ENCODE data around the gene SRGAP1. TPM values are rescaled to one million over a fixed set of nuclear protein-coding genes. Genes with fewer than 3 reads are reported as not detected.

SRGAP1 gene
- total RNA-seq, 2 experiments from 2014 or later: 0.03 to 0.08 TPM

DNA sequence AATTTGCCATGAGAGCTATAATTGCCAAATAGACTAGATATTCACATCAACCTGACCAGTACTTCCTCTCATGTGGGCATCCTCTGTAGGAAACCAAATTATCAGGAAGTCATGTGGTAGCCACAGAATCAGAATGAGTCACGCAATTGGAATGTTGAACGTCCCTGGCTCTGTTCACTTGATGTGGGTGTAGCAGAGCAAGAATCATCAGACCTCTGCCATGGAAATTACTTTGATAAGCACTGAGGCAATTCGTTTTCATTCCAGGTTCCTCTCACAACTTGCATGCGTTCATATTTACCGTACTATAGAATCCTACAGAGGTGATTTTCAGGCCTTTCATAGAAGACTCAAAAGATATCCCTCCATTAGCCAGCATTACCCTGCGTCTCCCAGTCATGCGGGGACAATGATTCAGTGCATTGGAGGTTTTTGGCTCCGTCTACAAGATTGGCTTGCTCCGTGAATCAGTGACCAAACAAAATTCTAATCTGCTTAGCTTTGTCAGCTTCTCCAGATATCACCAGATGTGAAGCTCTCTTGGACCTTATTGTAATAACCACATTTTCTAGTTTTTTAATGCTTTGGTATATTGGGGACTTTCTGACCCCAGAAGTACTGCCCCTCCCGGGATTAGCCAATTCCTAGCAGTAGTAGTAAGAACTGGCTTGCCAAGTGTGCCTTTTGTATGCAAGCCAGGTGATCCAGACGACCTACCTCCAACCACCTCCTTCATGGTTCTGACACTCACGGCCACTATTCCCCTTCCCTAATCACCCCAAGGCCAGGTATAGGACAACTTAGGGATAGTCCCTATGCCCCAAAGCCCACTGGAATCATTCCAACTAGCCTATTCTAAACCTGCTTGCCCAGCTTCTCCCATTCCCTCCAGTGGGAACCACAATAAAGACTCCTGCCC lies 244.2 kb downstream of the SRGAP1 start:
- Mint-ChIP-seq H3K27me3 (peaks cover 16% of the 10 kb centered on the region), H3K27ac (peak overlapping the region; percentile 16), H3K36me3 (no peaks in the 10 kb centered on the region), H3K4me3 (no peak overlapping the region), H3K9me3 (no peaks in the 10 kb centered on the region), H3K4me1 (peaks cover 6% of the 10 kb centered on the region)
- POLR2A ChIA-PET: no interaction called here
- ATAC-seq (ENCODE audit: low read depth): peak; percentile 36
- DNase-seq: no peak

DNA sequence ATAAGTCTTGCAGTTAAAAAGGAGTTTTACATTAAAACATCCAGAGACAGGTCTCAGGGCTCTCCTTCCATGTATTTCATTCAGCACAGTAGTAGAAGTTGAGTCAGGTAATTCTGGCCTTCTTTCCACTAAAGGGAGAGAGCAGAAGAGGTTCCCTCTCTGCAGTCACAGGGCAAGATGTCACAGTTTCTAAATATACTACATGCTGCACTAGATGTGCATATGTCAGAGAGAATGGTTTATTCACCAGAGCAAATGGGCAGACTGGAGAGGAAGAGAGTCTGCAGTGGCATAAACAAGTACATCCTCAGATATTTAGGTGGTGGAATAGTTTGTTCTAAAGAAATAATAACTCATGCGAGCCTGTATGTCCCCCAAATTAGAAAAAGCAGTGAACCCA lies 245.5 kb downstream of the SRGAP1 start:
- H3K9me3 Mint-ChIP-seq: no peaks in the 10 kb centered on the region
- no peaks in the 10 kb centered on the region for H3K36me3 Mint-ChIP-seq
- DNase-seq (no peak), ATAC-seq (ENCODE audit: low read depth) (no peak)
- H3K27me3 Mint-ChIP-seq: peaks cover 20% of the 10 kb centered on the region
- peaks cover 6% of the 10 kb centered on the region for H3K4me1 Mint-ChIP-seq
- POLR2A ChIA-PET: no interaction called here
- no peak overlapping the region for H3K27ac Mint-ChIP-seq
- H3K4me3 Mint-ChIP-seq: no peak overlapping the region

- POLR2A ChIA-PET: no interaction called here
- no peak for DNase-seq
- H3K27me3 Mint-ChIP-seq: peaks cover 19% of the 10 kb centered on the region
Observed at GRCh38 chr12:64091186-64091585, 246.7 kb downstream of the SRGAP1 start.

GRCh38 chr12:64092507-64093196 lies 248.2 kb downstream of the SRGAP1 start:
- DNase-seq: no peak
- H3K4me1 Mint-ChIP-seq: peaks cover 6% of the 10 kb centered on the region

More at GRCh38 chr12:64091186-64091585, 246.7 kb downstream of the SRGAP1 start:
- no peak for ATAC-seq (ENCODE audit: low read depth)
- H3K4me1 Mint-ChIP-seq: peaks cover 6% of the 10 kb centered on the region
- no peaks in the 10 kb centered on the region for H3K9me3 Mint-ChIP-seq
- no peaks in the 10 kb centered on the region for H3K36me3 Mint-ChIP-seq
- no peak overlapping the region for H3K27ac Mint-ChIP-seq
- H3K4me3 Mint-ChIP-seq: no peak overlapping the region

GRCh38 chr12:64093689-64094088 lies 249.2 kb downstream of the SRGAP1 start:
- POLR2A ChIA-PET: no interaction called here
- H3K36me3 Mint-ChIP-seq: no peaks in the 10 kb centered on the region
- no peak overlapping the region for H3K4me3 Mint-ChIP-seq
- H3K4me1 Mint-ChIP-seq: peaks cover under 1% of the 10 kb centered on the region
- H3K27ac Mint-ChIP-seq: no peak overlapping the region
- ATAC-seq (ENCODE audit: low read depth) (no peak), DNase-seq (no peak)
- H3K9me3 Mint-ChIP-seq: no peaks in the 10 kb centered on the region
- H3K27me3 Mint-ChIP-seq: peaks cover 18% of the 10 kb centered on the region

More at GRCh38 chr12:64092507-64093196, 248.2 kb downstream of the SRGAP1 start:
- Mint-ChIP-seq H3K4me3 (no peak overlapping the region), H3K27ac (no peak overlapping the region), H3K9me3 (no peaks in the 10 kb centered on the region), H3K27me3 (peaks cover 17% of the 10 kb centered on the region), H3K36me3 (no peaks in the 10 kb centered on the region)
- ATAC-seq (ENCODE audit: low read depth): no peak
- POLR2A ChIA-PET: no interaction called here

- no peak for ATAC-seq (ENCODE audit: low read depth)
- H3K4me1 Mint-ChIP-seq: no peaks in the 10 kb centered on the region
- POLR2A ChIA-PET: no interaction called here
Observed at GRCh38 chr12:64097366-64098105, 253.0 kb downstream of the SRGAP1 start.

DNA sequence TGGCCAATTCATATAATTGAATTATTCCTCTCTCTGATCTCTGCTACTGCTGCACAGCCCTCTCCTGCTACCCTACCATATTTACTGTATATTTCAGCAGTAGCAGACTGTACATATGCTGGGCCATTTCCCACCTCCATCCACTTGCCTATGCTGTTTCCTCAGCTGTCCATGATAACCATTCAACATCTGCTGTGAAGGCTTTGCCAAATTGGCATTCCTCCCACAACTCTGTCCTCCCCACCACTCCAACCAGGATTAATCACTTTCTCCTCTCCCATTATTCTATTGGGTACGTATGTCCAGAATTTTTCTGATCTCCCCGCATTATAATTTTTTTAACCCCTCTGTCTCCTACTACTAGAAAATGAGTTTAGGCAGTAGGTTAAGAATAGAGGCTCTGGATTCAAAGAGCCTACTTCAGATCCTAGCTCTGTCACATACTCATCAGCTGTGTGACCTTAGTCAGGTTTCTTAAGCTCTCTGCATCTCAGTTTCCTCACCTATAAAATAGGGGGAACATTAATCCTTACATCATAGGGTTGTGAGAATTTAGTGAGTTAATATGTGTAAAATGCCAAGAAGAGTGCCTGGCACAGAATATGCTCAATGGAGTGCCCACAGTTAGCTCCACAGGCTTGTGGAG lies 254.3 kb downstream of the SRGAP1 start:
- no peaks in the 10 kb centered on the region for H3K9me3 Mint-ChIP-seq
- no peak overlapping the region for H3K4me3 Mint-ChIP-seq
- no peaks in the 10 kb centered on the region for H3K36me3 Mint-ChIP-seq
- DNase-seq (no peak), ATAC-seq (ENCODE audit: low read depth) (no peak)
- H3K4me1 Mint-ChIP-seq: no peaks in the 10 kb centered on the region
- peaks cover 8% of the 10 kb centered on the region for H3K27me3 Mint-ChIP-seq
- H3K27ac Mint-ChIP-seq: no peak overlapping the region
- POLR2A ChIA-PET: no interaction called here

More at GRCh38 chr12:64097366-64098105, 253.0 kb downstream of the SRGAP1 start:
- peaks cover 12% of the 10 kb centered on the region for H3K27me3 Mint-ChIP-seq
- no peaks in the 10 kb centered on the region for H3K9me3 Mint-ChIP-seq
- no peaks in the 10 kb centered on the region for H3K36me3 Mint-ChIP-seq
- no peak for DNase-seq
- no peak overlapping the region for H3K4me3 Mint-ChIP-seq
- no peak overlapping the region for H3K27ac Mint-ChIP-seq

GRCh38 chr12:64099397-64099796 lies 254.9 kb downstream of the SRGAP1 start:
- no peaks in the 10 kb centered on the region for H3K4me1 Mint-ChIP-seq
- no peaks in the 10 kb centered on the region for H3K9me3 Mint-ChIP-seq
- H3K27ac Mint-ChIP-seq: no peak overlapping the region
- H3K36me3 Mint-ChIP-seq: no peaks in the 10 kb centered on the region
- no peak for DNase-seq
- no peak for ATAC-seq (ENCODE audit: low read depth)
- peaks cover 6% of the 10 kb centered on the region for H3K27me3 Mint-ChIP-seq
- no peak overlapping the region for H3K4me3 Mint-ChIP-seq
- POLR2A ChIA-PET: no interaction called here

- Mint-ChIP-seq H3K27me3 (peaks cover 9% of the 10 kb centered on the region), H3K36me3 (no peaks in the 10 kb centered on the region), H3K27ac (no peak overlapping the region), H3K4me1 (no peaks in the 10 kb centered on the region), H3K4me3 (no peak overlapping the region), H3K9me3 (no peaks in the 10 kb centered on the region)
- POLR2A ChIA-PET: no interaction called here
- DNase-seq (no peak), ATAC-seq (ENCODE audit: low read depth) (no peak)
Observed at GRCh38 chr12:64102339-64102738, 257.8 kb downstream of the SRGAP1 start.

DNA sequence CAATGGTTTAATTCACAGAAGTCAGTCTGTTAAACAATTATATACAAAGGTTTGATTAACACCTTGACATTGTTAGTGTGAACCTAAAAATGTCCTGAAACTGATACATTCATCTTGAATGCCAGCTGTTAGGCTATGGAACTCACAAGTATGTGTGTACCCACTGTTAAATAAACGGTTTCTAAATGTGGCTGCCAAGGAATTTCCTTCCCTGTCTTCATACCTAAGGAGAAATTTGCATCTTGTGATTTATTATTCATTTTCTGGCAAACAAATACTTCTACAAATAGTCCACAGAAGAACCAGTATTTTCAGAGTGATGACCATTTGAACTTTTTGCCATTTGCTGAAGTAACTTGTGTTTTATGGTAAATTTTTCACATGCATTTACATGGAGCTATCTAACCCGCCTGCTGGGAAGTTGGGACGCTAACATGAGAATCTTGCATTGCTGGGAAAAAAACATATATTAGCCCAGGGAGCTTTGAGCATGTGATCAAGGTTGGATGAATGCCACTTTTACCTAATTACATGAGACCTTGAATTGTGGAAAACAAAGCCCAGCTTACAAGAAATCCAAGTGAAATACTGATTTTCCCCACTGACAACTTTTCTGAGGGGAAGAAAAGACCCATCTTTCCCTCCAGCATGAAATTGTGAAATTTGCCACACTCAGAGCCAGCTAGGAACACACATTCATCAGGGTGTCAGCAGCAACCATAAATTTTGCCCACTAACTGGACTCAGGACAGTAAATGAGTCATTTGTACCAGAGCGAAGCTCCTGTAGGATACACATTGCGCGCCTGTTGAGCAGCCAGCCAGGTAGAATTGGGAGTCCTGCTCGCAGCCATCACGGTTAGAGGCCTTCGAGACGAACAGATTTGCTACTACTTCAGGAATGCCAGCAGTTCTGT lies 259.6 kb downstream of the SRGAP1 start:
- Mint-ChIP-seq H3K9me3 (no peaks in the 10 kb centered on the region), H3K4me3 (no peak overlapping the region), H3K27me3 (peaks cover 6% of the 10 kb centered on the region), H3K36me3 (no peaks in the 10 kb centered on the region), H3K4me1 (no peaks in the 10 kb centered on the region), H3K27ac (no peak overlapping the region)
- DNase-seq (no peak), ATAC-seq (ENCODE audit: low read depth) (no peak)
- POLR2A ChIA-PET: no interaction called here

- DNase-seq: no peak
- POLR2A ChIA-PET: no interaction called here
- H3K27ac Mint-ChIP-seq: no peak overlapping the region
Observed at GRCh38 chr12:64105026-64105425, 260.5 kb downstream of the SRGAP1 start.

GRCh38 chr12:64107776-64108175 lies 263.3 kb downstream of the SRGAP1 start:
- Mint-ChIP-seq H3K27ac (no peak overlapping the region), H3K4me3 (no peak overlapping the region), H3K27me3 (peaks cover 7% of the 10 kb centered on the region), H3K4me1 (no peaks in the 10 kb centered on the region), H3K9me3 (peaks cover 2% of the 10 kb centered on the region), H3K36me3 (no peaks in the 10 kb centered on the region)
- DNase-seq (no peak), ATAC-seq (ENCODE audit: low read depth) (no peak)
- POLR2A ChIA-PET: no interaction called here

More at GRCh38 chr12:64105026-64105425, 260.5 kb downstream of the SRGAP1 start:
- Mint-ChIP-seq H3K4me3 (no peak overlapping the region), H3K27me3 (peaks cover 6% of the 10 kb centered on the region), H3K4me1 (no peaks in the 10 kb centered on the region), H3K36me3 (no peaks in the 10 kb centered on the region), H3K9me3 (no peaks in the 10 kb centered on the region)
- no peak for ATAC-seq (ENCODE audit: low read depth)
